NCI-H2029 treated with DMSO at 0.1 percent for 48 hours (cell line): Measurements from ENCODE around the gene TULP3.

Source experiments
- DNase-seq: peaks from one replicate; lab custom pipeline; 2025; lab: John Stamatoyannopoulos, UW

Gene TULP3

GRCh38 chr12:2930865-2931264 lies 40.2 kb downstream of the TULP3 start:
- DNase-seq = no peak

- no peak for DNase-seq
Observed at GRCh38 chr12:2933586-2933985, 42.9 kb downstream of the TULP3 start.

- no peak for DNase-seq
Observed at GRCh38 chr12:2934371-2934770, 43.7 kb downstream of the TULP3 start.

- no peak for DNase-seq
Observed at GRCh38 chr12:2936301-2936700, 45.6 kb downstream of the TULP3 start.

GRCh38 chr12:2937500-2937899 lies 46.8 kb downstream of the TULP3 start:
- DNase-seq = no peak

- DNase-seq = no peak
Observed at GRCh38 chr12:2939191-2939590, 48.5 kb downstream of the TULP3 start.

GRCh38 chr12:2940564-2940963 lies 49.9 kb downstream of the TULP3 start:
- no peak for DNase-seq

GRCh38 chr12:2941524-2941923 lies 50.8 kb downstream of the TULP3 start:
- no peak for DNase-seq

GRCh38 chr12:2944401-2945047 lies 53.8 kb downstream of the TULP3 start:
- DNase-seq = peak; percentile 57

GRCh38 chr12:2949411-2949810 lies 58.7 kb downstream of the TULP3 start:
- no peak for DNase-seq

GRCh38 chr12:2955888-2956287 lies 65.2 kb downstream of the TULP3 start:
- no peak for DNase-seq

- no peak for DNase-seq
Observed at GRCh38 chr12:2957816-2958431, 67.2 kb downstream of the TULP3 start.

GRCh38 chr12:2958432-2959191 lies 67.9 kb downstream of the TULP3 start:
- DNase-seq = peak; percentile 60

GRCh38 chr12:2959192-2959504 lies 68.5 kb downstream of the TULP3 start, which contains the start of gene TEAD4:
TSS of gene TEAD4 (plus strand) at chr12:2959397.
- peak; percentile 18 for DNase-seq

GRCh38 chr12:2959505-2960389 lies 69.1 kb downstream of the TULP3 start:
- DNase-seq = peak; percentile 18

GRCh38 chr12:2960390-2960956 lies 69.8 kb downstream of the TULP3 start:
- DNase-seq = peak; percentile 58

- DNase-seq = no peak
Observed at GRCh38 chr12:2960996-2961616, 70.4 kb downstream of the TULP3 start.

GRCh38 chr12:2961705-2962104 lies 71.0 kb downstream of the TULP3 start:
- no peak for DNase-seq

GRCh38 chr12:2963154-2963759 lies 72.6 kb downstream of the TULP3 start:
- DNase-seq = no peak

GRCh38 chr12:2963760-2964292 lies 73.1 kb downstream of the TULP3 start:
- no peak for DNase-seq

GRCh38 chr12:2967651-2968050 lies 77.0 kb downstream of the TULP3 start:
- no peak for DNase-seq
